Measurements from ENCODE around the gene EHD4.

- TF ChIP-seq EP300 (IDR thresholded peaks at IDR 0.05), result no peak
- TF ChIP-seq CTCF (IDR thresholded peaks at IDR 0.05), result no peak
- no peak for TF ChIP-seq POLR2A (IDR thresholded peaks at IDR 0.05)
- no peak for TF ChIP-seq POLR2AphosphoS5 (IDR thresholded peaks at IDR 0.05)
Observed at GRCh38 chr15:41913256-41913655, 59.1 kb downstream of the EHD4 start.

All from gastroesophageal sphincter (tissue), 3 donors.